Hematopoietic multipotent progenitor cell treated with erythropoietin and hydrocortisone succinate and interleukin-3 and kit ligand, for 6 days (in vitro differentiated cells): ENCODE results near the gene OTOF.

Source experiments
- DNase-seq: peaks from one replicate; pipeline ENCODE4 v3.0.0-alpha.2; 2015

The OTOF gene

GRCh38 chr2:26444236-26444635 is 33.7 kb downstream of the OTOF start:
- no peak for DNase-seq

GRCh38 chr2:26442707-26443106 is 35.2 kb downstream of the OTOF start:
- DNase-seq = no peak

GRCh38 chr2:26442301-26442700 is 35.6 kb downstream of the OTOF start:
- no peak for DNase-seq

- DNase-seq = no peak
These were observed 39.0 kb downstream of the OTOF start for GRCh38 chr2:26438926-26439325.

- no peak for DNase-seq
These were observed 39.4 kb downstream of the OTOF start for GRCh38 chr2:26438526-26438925.

GRCh38 chr2:26435106-26435505 is 42.8 kb downstream of the OTOF start:
- DNase-seq = no peak

GRCh38 chr2:26432859-26433258 is 45.1 kb downstream of the OTOF start:
- no peak for DNase-seq

GRCh38 chr2:26432363-26432762 is 45.6 kb downstream of the OTOF start:
- DNase-seq = no peak

GRCh38 chr2:26430826-26431225 is 47.1 kb downstream of the OTOF start:
- DNase-seq = no peak

- DNase-seq = no peak
These were observed 47.9 kb downstream of the OTOF start for GRCh38 chr2:26429779-26430578.

GRCh38 chr2:26428846-26429245 is 49.1 kb downstream of the OTOF start:
- DNase-seq = no peak

- no peak for DNase-seq
These were observed 53.7 kb downstream of the OTOF start for GRCh38 chr2:26424221-26424620.

- DNase-seq = no peak
These were observed 54.2 kb downstream of the OTOF start for GRCh38 chr2:26423750-26424149.

- DNase-seq = no peak
These were observed 54.8 kb downstream of the OTOF start for GRCh38 chr2:26422947-26423629.

- DNase-seq = no peak
These were observed 56.0 kb downstream of the OTOF start for GRCh38 chr2:26421961-26422360.

GRCh38 chr2:26414311-26414710 is 63.6 kb downstream of the OTOF start:
- DNase-seq = no peak

- peak; percentile 85 for DNase-seq
These were observed 65.7 kb downstream of the OTOF start for GRCh38 chr2:26412091-26412673.

GRCh38 chr2:26411419-26411818 is 66.5 kb downstream of the OTOF start:
- DNase-seq = no peak

- DNase-seq = no peak
These were observed 67.1 kb downstream of the OTOF start for GRCh38 chr2:26410764-26411243.

GRCh38 chr2:26409785-26410184 is 68.1 kb downstream of the OTOF start:
- DNase-seq = no peak

- DNase-seq = no peak
These were observed 70.4 kb downstream of the OTOF start for GRCh38 chr2:26407526-26407925.
